Activated T-helper 1 cell treated with Interleukin-2 at 50 U/mL for 16 hours (primary cell): Measurements from ENCODE around the gene PSKH1.
"Not testable (repeated sequence)": the region's sequence is repeated elsewhere in the genome, so short reads cannot be mapped to it uniquely, and the experiment has no call there.

Source experiments
- DNase-seq: peaks from one replicate; pipeline ENCODE4 v3.0.0-alpha.2; 2020; ENCODE audit warnings: low read depth

PSKH1 gene

GRCh38 chr16:67892899-67893742 is at the start of gene PSKH1:
Gene PSKH1 (plus strand): TSS chr16:67893254. CDS start chr16:67908750, 15,496 bp downstream.
- DNase-seq, result peak; percentile 89

- no peak for DNase-seq
Observed at GRCh38 chr16:67843343-67843765, 49.7 kb upstream of the PSKH1 start.

- no peak for DNase-seq
Observed at GRCh38 chr16:67844497-67844896, 48.6 kb upstream of the PSKH1 start.

- no peak for DNase-seq
Observed at GRCh38 chr16:67845291-67846062, 47.6 kb upstream of the PSKH1 start.

GRCh38 chr16:67846063-67846319 is 47.1 kb upstream of the PSKH1 start:
- no peak for DNase-seq

GRCh38 chr16:67846320-67847063 is 46.6 kb upstream of the PSKH1 start, which contains the start of gene NUTF2:
Gene NUTF2 (plus strand): TSS chr16:67846933. CDS start chr16:67865131, 18,198 bp downstream.
- peak; percentile 91 for DNase-seq

GRCh38 chr16:67847064-67847861 is 45.8 kb upstream of the PSKH1 start, which contains the start of gene CENPT:
Gene CENPT (minus strand): TSS chr16:67847693. CDS start chr16:67833859, 13,834 bp downstream.
- no peak for DNase-seq

- DNase-seq, result no peak
Observed at GRCh38 chr16:67848118-67848517, 44.9 kb upstream of the PSKH1 start.

- no peak for DNase-seq
Observed at GRCh38 chr16:67853670-67854069, 39.4 kb upstream of the PSKH1 start.

GRCh38 chr16:67855789-67856188 is 37.3 kb upstream of the PSKH1 start:
- DNase-seq, result no peak

GRCh38 chr16:67856927-67857546 is 36.0 kb upstream of the PSKH1 start:
- no peak for DNase-seq

- DNase-seq, result no peak
Observed at GRCh38 chr16:67857547-67858233, 35.4 kb upstream of the PSKH1 start.

GRCh38 chr16:67858500-67858899 is 34.6 kb upstream of the PSKH1 start:
- DNase-seq, result no peak

GRCh38 chr16:67860589-67861398 is 32.3 kb upstream of the PSKH1 start:
- no peak for DNase-seq

GRCh38 chr16:67861877-67862276 is 31.2 kb upstream of the PSKH1 start:
- DNase-seq, result no peak

GRCh38 chr16:67862623-67863583 is 30.2 kb upstream of the PSKH1 start:
- DNase-seq, result no peak

- not testable (repeated sequence) for DNase-seq
Observed at GRCh38 chr16:67864044-67864443, 29.0 kb upstream of the PSKH1 start.

GRCh38 chr16:67864594-67864993 is 28.5 kb upstream of the PSKH1 start:
- no peak for DNase-seq
